ENCODE results near the gene SLC49A4.

Gene SLC49A4

DNA sequence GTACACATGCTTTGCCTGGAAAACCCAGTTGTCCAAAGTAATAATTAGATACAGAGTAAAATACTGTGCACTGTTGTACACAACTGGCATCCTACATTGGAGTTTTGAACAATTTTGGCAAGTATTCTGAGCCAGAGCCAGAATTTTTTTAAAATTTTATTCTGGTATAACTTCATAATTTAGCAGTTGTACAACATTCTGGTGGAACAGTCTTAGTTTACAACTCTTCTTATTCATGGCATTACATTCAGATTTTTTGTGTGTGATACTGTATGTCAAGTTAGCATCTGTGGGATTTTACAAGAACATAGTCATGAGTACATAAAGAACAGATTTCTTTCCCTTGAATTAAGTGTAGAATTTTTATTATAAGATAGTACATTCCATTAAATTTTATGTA is 67.5 kb downstream of the SLC49A4 start:
- TF ChIP-seq, protein P1, sequence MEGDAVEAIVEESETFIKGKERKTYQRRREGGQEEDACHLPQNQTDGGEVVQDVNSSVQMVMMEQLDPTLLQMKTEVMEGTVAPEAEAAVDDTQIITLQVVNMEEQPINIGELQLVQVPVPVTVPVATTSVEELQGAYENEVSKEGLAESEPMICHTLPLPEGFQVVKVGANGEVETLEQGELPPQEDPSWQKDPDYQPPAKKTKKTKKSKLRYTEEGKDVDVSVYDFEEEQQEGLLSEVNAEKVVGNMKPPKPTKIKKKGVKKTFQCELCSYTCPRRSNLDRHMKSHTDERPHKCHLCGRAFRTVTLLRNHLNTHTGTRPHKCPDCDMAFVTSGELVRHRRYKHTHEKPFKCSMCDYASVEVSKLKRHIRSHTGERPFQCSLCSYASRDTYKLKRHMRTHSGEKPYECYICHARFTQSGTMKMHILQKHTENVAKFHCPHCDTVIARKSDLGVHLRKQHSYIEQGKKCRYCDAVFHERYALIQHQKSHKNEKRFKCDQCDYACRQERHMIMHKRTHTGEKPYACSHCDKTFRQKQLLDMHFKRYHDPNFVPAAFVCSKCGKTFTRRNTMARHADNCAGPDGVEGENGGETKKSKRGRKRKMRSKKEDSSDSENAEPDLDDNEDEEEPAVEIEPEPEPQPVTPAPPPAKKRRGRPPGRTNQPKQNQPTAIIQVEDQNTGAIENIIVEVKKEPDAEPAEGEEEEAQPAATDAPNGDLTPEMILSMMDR (IDR thresholded peaks at IDR 0.05; ENCODE audit: low read depth, low read length) = no peak

DNA sequence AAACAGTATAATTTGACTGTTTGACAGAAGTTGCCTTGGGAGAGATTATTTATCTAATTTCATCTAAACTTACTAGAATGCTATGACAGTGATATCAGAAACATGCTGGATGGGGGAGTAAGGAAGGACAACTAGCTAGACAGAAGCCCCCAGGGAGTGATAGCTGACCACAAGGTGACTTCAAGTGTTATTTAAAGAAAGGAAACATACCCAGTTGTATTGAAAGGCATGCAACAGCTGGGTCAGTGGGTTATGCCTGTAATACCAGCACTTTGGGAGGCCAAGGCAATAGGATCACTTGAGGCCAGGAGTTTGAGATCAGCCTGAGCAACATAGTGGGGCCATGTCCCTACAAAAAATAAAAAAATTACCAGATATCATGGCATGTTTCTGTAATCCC is 69.6 kb downstream of the SLC49A4 start:
- TF ChIP-seq, protein P1 (IDR thresholded peaks at IDR 0.05; ENCODE audit: low read depth, low read length) = no peak
- H3K4me3 ChIP-seq (ENCODE audit: low read depth, low read length) = no peak overlapping the region
- DNase-seq (ENCODE audit: low read depth, low spot score) = no peak
- in situ Hi-C loops (cut with HindIII; ENCODE audit: low sequenced_read_pairs) = no loop called here

More for the DNA sequence above, 67.5 kb downstream of the SLC49A4 start:
- DNase-seq (ENCODE audit: low read depth, low spot score) = no peak
- in situ Hi-C loops (cut with HindIII; ENCODE audit: low sequenced_read_pairs) = no loop called here
- H3K4me3 ChIP-seq (ENCODE audit: low read depth, low read length) = no peak overlapping the region

- H3K4me3 ChIP-seq (ENCODE audit: low read depth, low read length) = no peak overlapping the region
- DNase-seq (ENCODE audit: low read depth, low spot score) = no peak
- in situ Hi-C loops (cut with HindIII; ENCODE audit: low sequenced_read_pairs) = no loop called here
- TF ChIP-seq, protein P1 (IDR thresholded peaks at IDR 0.05; ENCODE audit: low read depth, low read length) = no peak
These were observed 73.5 kb downstream of the SLC49A4 start for GRCh38 chr3:122868322-122868721.

- no peak overlapping the region for H3K4me3 ChIP-seq (ENCODE audit: low read depth, low read length)
- TF ChIP-seq, protein P1 (IDR thresholded peaks at IDR 0.05; ENCODE audit: low read depth, low read length) = no peak
- in situ Hi-C loops (cut with HindIII; ENCODE audit: low sequenced_read_pairs) = no loop called here
- DNase-seq (ENCODE audit: low read depth, low spot score) = no peak
These were observed 79.1 kb downstream of the SLC49A4 start for GRCh38 chr3:122873741-122874515.

- DNase-seq (ENCODE audit: low read depth, low spot score) = no peak
- TF ChIP-seq, protein P1 (IDR thresholded peaks at IDR 0.05; ENCODE audit: low read depth, low read length) = no peak
- in situ Hi-C loops (cut with HindIII; ENCODE audit: low sequenced_read_pairs) = no loop called here
- no peak overlapping the region for H3K4me3 ChIP-seq (ENCODE audit: low read depth, low read length)
These were observed 80.8 kb downstream of the SLC49A4 start for GRCh38 chr3:122875547-122876127.

GRCh38 chr3:122880173-122880572 is 85.3 kb downstream of the SLC49A4 start:
- no peak for DNase-seq (ENCODE audit: low read depth, low spot score)
- TF ChIP-seq, protein P1 (IDR thresholded peaks at IDR 0.05; ENCODE audit: low read depth, low read length) = no peak
- no peak overlapping the region for H3K4me3 ChIP-seq (ENCODE audit: low read depth, low read length)
- in situ Hi-C loops (cut with HindIII; ENCODE audit: low sequenced_read_pairs) = no loop called here
